NCI-H2196 (cell line): ENCODE data around the gene ENTREP1.
"Not testable (repeated sequence)": the region's sequence is repeated elsewhere in the genome, so short reads cannot be mapped to it uniquely, and the experiment has no call there.

Experiments
- DNase-seq: peaks from one replicate; lab custom pipeline; 2025; ENCODE audit not compliant: unreplicated experiment; lab: John Stamatoyannopoulos, UW

ENTREP1 gene

DNA sequence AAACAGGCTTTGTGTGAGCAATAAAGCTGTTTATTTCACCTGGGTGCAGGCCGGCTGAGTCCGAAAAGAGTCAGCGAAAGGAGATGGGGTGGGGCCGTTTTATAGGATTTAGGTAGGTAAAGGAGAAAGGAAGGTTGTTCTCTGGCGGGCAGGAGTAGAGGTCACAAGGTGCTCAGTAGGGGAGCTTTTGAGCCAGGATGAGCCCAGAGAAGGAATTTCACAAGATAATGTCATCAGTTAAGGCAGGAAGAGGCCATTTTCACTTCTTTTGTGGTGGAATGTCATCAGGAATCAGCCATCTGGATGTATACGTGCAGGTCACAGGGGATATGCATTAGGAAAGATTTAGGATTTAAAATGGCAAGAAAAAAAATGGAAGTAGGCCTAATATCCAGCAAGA, 84.9 kb downstream of the ENTREP1 start:
- not testable (repeated sequence) for DNase-seq

DNA sequence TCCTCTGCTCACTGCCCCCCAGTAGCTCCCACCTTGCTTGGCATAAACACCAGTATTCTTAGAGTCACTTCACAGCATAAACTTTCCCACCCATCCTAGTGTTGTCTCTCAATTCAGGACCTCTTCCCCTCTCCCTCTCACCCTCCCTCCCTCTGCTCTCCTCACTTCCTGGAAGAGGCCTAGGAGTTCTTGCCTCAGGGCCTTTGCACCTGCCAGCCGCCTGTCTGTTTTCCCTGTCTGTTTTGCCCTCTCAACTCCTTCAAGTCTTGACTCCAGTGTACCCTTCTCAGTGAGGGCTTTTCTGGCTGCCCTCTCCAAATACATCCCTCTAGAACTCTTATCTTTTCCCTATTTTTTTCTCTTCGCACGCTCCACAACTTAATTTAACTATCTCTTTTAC, 86.2 kb downstream of the ENTREP1 start:
- DNase-seq = no peak

DNA sequence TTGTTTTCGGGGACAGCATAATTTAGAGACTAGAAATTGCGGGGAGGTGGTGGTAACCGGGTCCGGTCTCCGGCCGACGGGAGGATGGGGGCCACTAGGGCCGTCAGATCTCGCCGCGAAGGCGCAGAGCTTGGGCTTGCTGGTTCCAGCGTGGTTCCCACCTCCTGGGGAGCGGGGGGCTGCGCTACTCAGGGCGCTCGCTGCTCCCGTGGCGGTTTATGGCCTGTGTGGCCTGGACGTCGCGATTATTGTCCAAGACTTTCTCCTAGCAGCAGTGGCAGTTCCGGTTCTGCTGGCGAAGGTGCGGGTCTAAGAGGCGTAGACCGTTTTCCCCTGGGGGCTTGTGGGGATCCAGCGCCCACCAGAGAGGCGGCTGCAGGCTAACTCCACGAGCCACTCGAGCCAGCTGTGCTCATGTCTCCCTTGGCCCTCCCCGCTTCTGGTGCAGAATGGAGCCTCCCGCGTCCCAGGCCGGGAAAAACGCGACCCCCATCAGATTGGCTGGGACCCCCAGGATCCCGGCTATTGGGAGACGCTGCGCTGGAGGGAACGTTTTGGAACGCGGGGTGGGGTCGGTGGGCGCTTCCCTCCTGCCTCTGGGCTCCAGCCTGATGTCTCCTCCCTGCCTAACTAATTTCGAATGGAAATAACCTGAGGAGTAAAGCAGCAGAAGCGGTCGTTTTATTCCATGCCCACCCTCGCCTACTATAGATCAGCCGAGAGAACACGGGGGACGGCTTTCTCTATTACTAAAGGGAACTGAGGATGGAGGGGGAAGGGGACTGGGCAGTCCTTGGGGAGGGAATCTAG, 87.1 kb downstream of the ENTREP1 start:
- no peak for DNase-seq

DNA sequence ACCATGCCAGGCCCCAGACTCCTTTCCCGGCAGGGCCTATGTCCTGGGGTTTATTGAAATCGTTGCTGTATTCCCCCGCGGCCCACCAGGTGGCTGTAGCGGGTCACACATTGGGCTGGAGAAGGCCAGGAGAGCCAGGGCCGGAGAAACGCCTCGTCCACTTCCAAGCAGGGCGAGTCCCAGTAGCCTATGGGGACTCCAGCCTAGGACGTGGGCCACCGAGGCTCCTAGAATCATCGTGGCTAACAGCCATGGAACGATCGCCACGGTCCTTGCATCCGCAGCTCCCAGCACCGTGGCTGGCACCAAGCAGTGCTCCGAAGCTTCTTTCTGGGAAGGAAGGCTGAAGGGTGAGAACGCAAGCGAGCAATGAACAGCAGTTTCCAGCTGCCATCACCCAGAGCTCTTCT, 87.7 kb downstream of the ENTREP1 start:
- DNase-seq = no peak

DNA sequence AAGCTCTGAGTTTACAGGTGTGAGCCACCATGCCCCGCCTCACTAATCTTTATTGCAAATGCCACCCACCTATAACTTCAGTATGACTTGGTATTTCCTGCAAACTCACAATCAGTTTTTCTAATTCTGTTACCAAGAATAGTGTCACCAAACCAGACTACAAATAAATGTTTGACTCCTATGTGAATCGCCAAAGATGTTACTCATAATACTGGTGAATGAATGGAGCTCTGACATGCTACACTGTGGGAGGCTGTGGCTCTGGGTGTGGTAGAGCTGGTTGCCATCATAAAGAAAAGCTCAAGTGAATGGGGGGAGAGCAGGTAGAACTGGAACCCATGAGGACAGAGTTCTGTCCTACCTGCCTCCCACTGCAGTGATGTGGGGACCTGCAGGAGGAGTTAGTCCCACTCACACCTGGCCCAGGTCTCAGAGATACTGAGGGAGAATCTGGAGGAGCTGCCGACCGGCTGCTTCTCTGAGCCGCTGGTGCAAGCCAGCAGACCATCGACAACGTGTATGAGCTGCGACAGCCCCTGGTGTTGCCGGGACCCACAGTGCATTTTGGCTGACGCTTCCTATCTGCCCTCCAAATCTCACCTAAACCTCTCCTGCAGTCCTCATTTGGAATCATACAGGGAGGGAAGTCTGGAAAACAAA, 95.7 kb downstream of the ENTREP1 start:
- DNase-seq = no peak

DNA sequence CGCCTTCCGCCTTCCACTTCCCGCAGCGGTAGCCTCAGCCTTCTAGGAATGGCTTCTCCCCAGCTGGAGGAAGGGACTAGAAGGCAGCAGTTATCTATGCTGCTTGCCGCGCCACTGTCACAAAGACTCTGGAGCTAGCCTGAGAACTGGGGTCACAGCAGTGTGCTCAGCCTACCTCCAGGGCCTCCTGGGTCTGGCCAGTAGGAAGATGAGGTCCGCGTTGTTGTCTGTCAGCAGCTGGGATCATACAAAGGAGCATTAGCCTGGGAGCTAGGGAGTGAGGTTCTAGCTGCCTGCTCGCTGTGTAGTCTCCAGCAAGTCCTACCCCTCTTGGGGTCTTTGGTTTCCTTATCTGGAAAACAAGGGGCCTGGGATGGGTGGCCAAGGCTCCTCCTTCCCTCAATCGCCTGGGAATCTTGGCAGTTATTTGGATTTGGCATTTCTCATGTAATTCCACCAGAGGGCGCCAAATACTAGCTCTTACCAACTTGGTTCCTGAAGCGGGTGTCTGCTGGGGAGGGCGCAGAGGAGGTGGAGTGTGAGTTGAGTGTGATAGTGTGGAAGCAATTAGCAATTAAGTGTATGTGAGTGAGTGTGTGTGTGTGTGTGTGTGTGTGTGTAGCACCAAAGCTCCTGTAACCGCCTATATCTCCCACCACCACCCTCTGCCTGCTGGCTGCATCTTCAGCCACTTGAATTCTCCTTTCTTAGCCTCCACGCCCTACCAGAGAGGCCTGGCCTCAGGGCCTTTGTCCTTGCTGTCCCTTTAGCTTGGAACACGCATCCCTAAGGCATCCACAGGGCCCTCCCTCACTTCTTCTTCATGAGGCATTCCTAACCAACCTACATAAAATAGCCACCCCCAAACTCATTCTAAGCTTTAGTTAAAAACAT, 97.1 kb downstream of the ENTREP1 start:
- peak; percentile 67 for DNase-seq

DNA sequence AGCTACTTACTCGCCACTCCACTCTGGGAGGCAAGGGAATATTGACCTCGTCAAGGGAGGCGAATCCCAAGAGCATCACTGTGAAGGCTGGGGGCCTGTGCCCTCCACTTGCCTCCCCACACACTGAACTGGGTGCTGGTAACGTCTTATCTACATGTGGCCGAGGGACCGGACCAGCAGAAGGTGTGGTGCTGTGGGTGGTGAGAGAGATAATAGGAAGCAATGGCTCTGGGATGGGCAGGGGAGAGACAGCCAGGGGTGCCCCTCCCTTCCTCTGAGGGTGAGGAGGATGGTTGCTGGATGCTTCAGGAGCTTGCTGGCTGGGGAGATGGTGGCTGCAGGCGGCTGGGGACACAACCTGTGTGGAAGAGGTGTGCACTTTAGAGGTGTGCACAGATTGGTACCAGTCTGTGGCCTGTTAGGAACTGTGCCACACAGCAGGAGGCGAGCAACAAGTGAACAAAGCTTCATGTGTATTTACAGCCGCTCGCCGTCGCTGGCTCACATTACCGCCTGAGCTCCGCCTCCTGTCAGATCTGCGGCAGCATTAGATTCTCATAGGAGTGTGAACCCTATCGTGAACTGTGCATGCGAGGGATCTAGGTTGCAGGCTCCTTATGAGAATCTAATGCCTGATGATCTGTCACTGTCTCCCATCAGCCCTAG, 100.3 kb downstream of the ENTREP1 start:
- no peak for DNase-seq

DNA sequence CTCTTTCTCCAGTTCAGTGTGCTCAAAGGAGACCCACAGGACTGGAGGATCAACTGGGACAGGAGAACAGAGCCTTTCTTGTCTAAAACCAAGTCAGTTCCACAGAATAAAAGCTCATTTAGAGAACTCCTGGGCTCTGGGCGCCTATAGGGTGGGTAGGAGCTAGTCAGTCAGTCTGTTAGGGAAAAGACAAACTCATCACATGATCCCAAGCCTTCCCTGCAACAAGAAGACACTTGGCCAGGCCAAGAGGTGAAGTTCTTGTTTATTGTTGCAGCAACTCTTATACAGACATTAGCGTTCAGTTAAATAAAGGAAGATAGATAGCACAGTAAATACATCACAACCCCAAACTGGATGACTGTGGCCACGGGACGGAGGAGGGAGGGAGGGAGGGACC, 102.3 kb downstream of the ENTREP1 start:
- no peak for DNase-seq

DNA sequence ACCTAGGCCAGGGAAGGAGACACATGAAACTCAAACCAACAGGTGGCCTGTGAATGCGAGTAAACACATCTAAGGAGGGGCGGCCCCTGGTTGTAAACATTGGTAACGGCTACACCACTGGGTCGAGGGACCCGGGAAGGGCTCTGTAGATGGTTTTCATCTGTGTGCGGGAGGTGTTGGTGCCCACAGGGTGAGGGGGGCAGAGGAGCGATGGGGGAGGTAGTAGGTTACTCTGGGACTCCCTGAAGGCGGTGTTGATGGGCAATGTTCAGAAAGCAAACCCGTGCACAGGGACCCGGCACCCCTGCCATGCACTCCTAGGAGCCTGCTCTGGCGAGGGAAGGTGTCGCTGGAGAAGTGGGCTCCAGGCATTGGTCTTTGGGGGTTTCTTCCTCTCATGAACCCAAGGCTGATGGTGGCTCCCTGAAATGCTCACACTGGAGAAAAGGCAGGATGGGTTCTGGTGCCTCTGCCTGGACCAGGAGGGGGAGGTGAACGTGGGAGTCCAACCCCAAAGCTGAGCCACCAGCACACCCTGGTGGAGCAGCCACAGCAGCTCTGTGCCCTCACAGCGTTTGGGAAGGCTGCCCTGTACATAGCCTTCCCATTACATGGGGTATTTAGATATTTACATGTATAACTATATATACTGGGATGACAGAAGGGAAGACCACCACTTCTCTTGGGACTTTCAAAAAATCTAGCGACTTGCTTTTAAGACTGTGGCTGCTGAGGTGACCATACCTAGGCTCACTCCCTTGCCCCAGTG, 103.2 kb downstream of the ENTREP1 start:
- no peak for DNase-seq

DNA sequence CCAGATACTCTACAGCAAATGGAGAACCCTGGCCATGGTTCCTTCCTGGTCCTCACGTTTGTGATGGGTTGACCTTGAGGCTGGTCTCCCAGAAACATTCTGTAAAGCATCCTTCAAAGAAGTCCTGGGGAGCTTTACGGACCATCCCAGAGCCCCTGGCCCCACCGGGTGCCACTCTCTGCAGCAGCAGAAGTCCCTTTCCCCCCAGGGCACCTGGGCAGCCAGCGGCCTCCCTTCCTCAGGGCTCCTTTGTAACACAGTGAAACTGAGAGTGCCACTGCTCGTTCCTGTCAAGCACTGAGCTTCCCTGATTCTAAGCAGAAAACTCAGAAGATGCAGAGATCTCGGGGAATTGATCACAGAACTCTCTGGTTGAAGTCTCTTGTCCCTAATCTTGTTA, 104.3 kb downstream of the ENTREP1 start:
- no peak for DNase-seq

DNA sequence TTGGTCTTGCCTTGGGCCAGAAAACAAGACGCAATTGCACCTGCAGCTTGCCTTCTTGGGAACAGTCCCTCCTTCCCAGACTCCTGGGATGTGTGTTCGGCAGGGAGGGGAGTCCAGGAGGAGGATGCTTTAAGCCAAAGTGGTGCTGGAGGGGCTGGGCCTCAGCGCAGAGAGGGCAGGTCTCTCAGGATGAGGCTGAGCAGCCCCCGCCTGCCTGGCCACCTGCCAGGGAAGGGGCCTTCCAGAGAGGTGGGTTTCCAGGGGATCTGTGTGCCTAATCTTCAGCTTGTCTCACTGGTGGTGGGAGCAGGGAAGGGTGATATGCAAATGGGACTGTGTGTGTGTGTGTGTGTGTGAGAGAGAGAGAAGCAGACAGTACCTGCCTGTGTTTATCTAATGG, 105.2 kb downstream of the ENTREP1 start:
- no peak for DNase-seq

DNA sequence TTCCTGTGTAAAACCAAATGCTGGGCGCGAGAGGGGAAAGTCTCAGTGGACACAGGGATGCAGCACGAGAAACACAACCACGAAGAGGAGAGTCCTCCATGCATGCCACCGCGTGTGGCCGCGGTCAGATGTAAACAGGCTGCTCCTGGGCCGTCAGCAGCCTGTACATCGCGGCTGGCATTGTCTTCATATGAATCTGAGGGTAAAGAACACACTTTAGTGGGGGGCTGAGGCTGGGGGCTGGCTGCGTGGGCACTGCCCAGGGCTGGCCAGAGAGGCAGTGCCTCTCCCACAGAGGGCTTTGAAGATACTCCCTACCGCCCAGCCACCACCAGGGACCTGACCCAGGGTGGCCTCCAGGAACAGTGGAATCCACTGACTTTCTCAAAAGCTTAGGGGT, 106.2 kb downstream of the ENTREP1 start:
- DNase-seq = no peak

DNA sequence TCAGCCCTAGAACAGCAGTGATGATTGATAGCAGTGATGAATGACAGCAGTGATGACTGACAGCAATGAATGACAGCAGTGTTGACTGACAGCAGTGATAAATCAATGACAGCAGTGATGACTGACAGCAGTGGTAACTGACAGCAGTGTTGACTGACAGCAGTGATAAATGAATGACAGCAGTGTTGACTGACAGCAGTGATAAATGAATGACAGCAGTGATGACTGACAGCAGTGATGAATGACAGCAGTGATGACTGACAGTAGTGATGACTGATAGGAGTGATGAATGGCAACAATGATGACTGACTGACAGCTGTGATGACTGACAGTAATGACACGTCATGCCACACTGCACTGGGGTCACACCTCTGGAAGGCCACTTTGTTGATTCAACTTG, 106.8 kb downstream of the ENTREP1 start:
- DNase-seq = no peak

DNA sequence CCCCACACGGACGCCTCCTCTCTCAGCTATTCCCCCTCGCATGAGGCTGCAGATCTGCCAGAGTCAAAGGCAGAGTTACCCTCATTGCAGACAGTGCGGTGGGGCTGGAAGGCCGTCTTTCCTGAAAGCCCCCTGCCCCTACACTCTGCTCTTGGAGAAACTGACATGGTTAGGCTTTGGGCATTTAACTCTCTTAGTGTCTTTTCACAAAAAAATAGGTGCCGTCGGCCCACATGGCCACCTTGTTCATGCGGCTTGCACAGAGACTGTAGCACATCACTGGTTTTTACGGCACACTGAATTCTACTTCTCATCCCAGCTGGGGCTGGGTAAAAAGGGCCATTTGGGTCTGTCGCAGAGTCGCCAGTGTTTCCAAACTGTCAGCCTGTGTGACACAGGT, 107.6 kb downstream of the ENTREP1 start:
- DNase-seq = no peak

DNA sequence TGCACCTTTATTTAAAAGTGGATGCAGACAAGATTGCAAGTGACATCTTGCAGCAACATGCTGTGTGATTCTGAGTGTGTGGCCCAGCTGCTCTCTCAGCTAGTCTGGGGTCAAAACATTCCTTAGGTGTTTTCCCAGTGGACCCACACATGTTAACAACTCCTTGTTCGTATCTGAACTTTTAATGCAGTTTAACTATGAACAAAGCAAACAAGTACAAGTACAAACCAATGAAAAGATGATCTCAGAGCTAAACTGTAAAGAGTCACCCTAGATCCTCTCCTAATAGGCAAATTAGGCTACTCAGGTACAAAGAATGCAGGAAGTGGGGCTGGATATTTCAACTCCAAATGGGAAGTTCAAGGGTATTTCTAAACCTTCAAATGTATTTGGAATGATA, 108.4 kb downstream of the ENTREP1 start:
- DNase-seq = no peak

DNA sequence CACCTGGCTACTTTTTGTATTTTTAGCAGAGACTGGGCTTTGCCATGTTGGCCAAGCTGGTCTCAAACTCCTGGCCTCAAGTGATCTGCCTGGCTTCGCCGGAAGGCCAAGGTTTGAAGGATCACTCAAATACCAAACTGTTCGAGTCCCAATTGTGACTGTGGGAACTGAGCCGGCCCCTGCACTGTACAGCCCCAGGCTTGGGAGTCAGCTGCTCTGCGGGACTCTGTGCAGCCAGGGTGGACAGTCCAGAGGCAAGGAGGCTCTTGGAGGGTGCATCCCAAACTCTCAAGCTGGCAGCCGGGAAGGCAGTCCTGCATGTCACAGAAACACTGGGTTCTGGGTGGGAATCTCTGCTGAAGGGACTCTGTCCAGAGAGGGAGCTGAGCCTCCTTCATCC, 109.0 kb downstream of the ENTREP1 start:
- DNase-seq = no peak

DNA sequence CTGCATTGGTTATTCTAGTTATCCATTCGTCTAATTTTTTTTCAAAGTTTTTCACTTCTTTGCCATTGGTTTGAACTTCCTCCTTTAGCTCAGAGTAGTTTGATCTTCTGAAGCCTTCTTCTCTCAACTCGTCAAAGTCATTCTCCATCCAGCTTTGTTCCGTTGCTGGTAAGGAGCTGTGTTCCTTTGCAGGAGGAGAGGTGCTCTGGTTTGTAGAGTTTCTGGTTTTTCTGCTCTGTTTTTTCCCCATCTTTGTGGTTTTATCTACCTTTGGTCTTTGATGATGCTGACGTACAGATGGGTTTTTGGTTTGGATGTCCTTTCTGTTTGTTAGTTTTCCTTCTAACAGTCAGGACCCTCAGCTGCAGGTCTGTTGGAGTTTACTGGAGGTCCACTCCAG, 114.6 kb downstream of the ENTREP1 start:
- DNase-seq = not testable (repeated sequence)

DNA sequence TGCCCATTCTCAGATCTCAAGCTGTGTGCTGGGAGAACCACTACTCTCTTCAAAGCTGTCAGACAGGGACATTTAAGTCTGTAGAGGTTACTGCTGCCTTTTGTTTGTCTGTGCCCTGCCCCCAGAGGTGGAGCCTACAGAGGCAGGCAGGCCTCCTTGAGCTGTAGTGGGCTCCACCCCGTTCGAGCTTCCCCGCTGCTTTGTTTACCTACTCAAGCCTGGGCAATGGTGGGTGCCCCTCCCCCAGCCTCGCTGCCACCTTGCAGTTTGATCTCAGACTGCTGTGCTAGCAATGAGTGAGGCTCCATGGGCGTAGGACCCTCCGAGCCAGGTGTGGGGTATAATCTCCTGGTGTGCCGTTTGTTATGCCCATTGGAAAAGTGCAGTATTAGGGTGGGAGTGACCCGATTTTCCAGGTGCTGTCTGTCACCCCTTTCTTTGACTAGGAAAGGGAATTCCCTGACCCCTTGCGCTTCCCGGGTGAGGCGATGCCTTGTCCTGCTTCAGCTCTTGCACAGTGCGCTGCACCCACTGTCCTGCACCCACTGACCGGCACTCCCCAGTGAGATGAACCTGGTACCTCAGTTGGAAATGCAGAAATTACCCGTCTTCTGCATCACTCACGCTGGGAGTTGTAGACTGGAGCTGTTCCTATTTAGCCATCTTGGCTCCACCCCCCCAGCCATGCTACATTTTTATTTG, 115.4 kb downstream of the ENTREP1 start:
- DNase-seq = not testable (repeated sequence)
